WTC11 (cell line): Measurements from ENCODE around the gene LARGE1. TPM values are rescaled to one million over a fixed set of nuclear protein-coding genes. Genes with fewer than 3 reads are reported as not detected.

Experiments
- ATAC-seq: fragments of 200-7000 bp; cut with Tn5 transposase; 2 replicates; pipeline ENCODE4 v1.10.0; 2021; ENCODE audit warnings: mild to moderate bottlenecking, moderate library complexity
- CTCF ChIA-PET: fragments of 300-600 bp; sonication (Branson Sonifier 250); formaldehyde crosslinking; loops from one replicate; lab custom pipeline; 2021; ENCODE audit warnings: antibody characterized with exemption; lab: Charles Lee
- POLR2A ChIA-PET: fragments of 350-600 bp; sonication (Branson Sonifier 250); formaldehyde crosslinking; loops from one replicate; lab custom pipeline; 2021; ENCODE audit warnings: antibody characterized with exemption; lab: Charles Lee
- DNase-seq: peaks from one replicate; pipeline ENCODE4 v3.0.0; 2021; ENCODE audit warnings: low spot score
- H3K27ac Mint-ChIP-seq: 2 replicates; pipeline ENCODE4 v1.8.0; 2021; ENCODE audit warnings: mixed read lengths
- H3K27me3 Mint-ChIP-seq: 2 replicates; pipeline ENCODE4 v1.8.0; 2021; ENCODE audit warnings: low read depth, mild to moderate bottlenecking, moderate library complexity, mixed read lengths
- H3K36me3 Mint-ChIP-seq: 2 replicates; pipeline ENCODE4 v1.8.0; 2021; ENCODE audit warnings: mixed read lengths
- H3K4me1 Mint-ChIP-seq: 2 replicates; pipeline ENCODE4 v1.8.0; 2022; ENCODE audit warnings: mixed read lengths
- H3K4me3 Mint-ChIP-seq: 2 replicates; pipeline ENCODE4 v1.8.0; 2021; ENCODE audit warnings: mild to moderate bottlenecking, moderate library complexity, mixed read lengths
- H3K9me3 Mint-ChIP-seq: 2 replicates; pipeline ENCODE4 v1.8.0; 2021; ENCODE audit warnings: mixed read lengths
- CREM ChIP-seq: sonication (generic); formaldehyde crosslinking; IDR thresholded peaks from 2 replicates; pipeline ENCODE4 v1.8.1; 2022; ENCODE audit warnings: mild to moderate bottlenecking, missing genetic modification reagents, moderate library complexity
- ELF4 ChIP-seq: sonication (generic); formaldehyde crosslinking; IDR thresholded peaks from 2 replicates; pipeline ENCODE4 v1.8.1; 2022; ENCODE audit warnings: low read depth, mild to moderate bottlenecking, moderate library complexity, missing genetic modification reagents
- ETV6 ChIP-seq: sonication (generic); formaldehyde crosslinking; IDR thresholded peaks from 2 replicates; pipeline ENCODE4 v1.8.1; 2022; ENCODE audit warnings: mild to moderate bottlenecking, missing genetic modification reagents
- JAZF1 ChIP-seq: fragments of 250-450 bp; sonication (Bioruptor Pico); IDR thresholded peaks from 2 replicates; pipeline ENCODE4 v1.9.0; 2021; ENCODE audit warnings: moderate library complexity, mild to moderate bottlenecking, inconsistent platforms
- MAX ChIP-seq: sonication (generic); formaldehyde crosslinking; IDR thresholded peaks from 2 replicates; pipeline ENCODE4 v1.8.0; 2022; ENCODE audit warnings: mild to moderate bottlenecking, missing genetic modification reagents
- MXD4 ChIP-seq: fragments of 250-450 bp; sonication (Bioruptor Pico); IDR thresholded peaks from 2 replicates; pipeline ENCODE4 v1.8.0; 2021; ENCODE audit warnings: mild to moderate bottlenecking, moderate library complexity, borderline replicate concordance
- NFE2L1 ChIP-seq: sonication (generic); formaldehyde crosslinking; IDR thresholded peaks from 2 replicates; pipeline ENCODE4 v1.8.1; 2023; ENCODE audit warnings: missing genetic modification reagents
- ZBTB43 ChIP-seq: sonication (generic); formaldehyde crosslinking; IDR thresholded peaks from 2 replicates; pipeline ENCODE4 v1.8.1; 2023; ENCODE audit warnings: mild to moderate bottlenecking, missing genetic modification reagents
- ZNF423 ChIP-seq: fragments of 250-450 bp; sonication (Bioruptor Pico); IDR thresholded peaks from 2 replicates; pipeline ENCODE4 v2.1.2; 2022; ENCODE audit warnings: mild to moderate bottlenecking, moderate library complexity
- ZNF671 ChIP-seq: fragments of 250-450 bp; sonication (Bioruptor Pico); IDR thresholded peaks from 2 replicates; pipeline ENCODE4 v1.8.0; 2021; ENCODE audit warnings: mild to moderate bottlenecking
- ZSCAN18 ChIP-seq: fragments of 250-450 bp; sonication (Bioruptor Pico); IDR thresholded peaks from 2 replicates; pipeline ENCODE4 v2.1.2; 2022; ENCODE audit warnings: mild to moderate bottlenecking, moderate library complexity
- microRNA-seq: library from miRNA; unstranded; fragments of <30 nt; microRNA quantifications from one replicate; pipeline ENCODE4 v1.2.0, GENCODE V29; 2022; ENCODE audit warnings: borderline number of aligned reads
- total RNA-seq: library from RNA; stranded (reverse); gene quantifications from 3 replicates; pipeline ENCODE4 v1.2.3, GENCODE V29; 2021
- TF ChIP-seq, protein P1 (sequence below): fragments of 250-450 bp; sonication (Bioruptor Pico); IDR thresholded peaks from 2 replicates; pipeline ENCODE4 v1.8.0; 2021; ENCODE audit warnings: mild to moderate bottlenecking
- TF ChIP-seq, protein P2 (sequence below): sonication (generic); formaldehyde crosslinking; IDR thresholded peaks from 2 replicates; pipeline ENCODE4 v1.8.1; 2022; ENCODE audit warnings: low read depth, mild to moderate bottlenecking, moderate library complexity, missing genetic modification reagents, borderline replicate concordance

The LARGE1 gene
- total RNA-seq, 1 experiment from 2014 or later: 72.6 TPM

- ChIA-PET POLR2A (no interaction called here), CTCF (no interaction called here)
- TF ChIP-seq ZNF671 (CRISPR knock-in tag) (no peak), NFE2L1 (CRISPR knock-in tag) (no peak), JAZF1 (CRISPR knock-in tag) (no peak), CREM (CRISPR knock-in tag) (no peak), ZSCAN18 (CRISPR knock-in tag) (no peak), ZNF423 (no peak), ETV6 (CRISPR knock-in tag) (no peak), MXD4 (CRISPR knock-in tag) (no peak), ELF4 (CRISPR knock-in tag) (no peak), ZBTB43 (no peak), MAX (no peak)
- TF ChIP-seq, protein P1, sequence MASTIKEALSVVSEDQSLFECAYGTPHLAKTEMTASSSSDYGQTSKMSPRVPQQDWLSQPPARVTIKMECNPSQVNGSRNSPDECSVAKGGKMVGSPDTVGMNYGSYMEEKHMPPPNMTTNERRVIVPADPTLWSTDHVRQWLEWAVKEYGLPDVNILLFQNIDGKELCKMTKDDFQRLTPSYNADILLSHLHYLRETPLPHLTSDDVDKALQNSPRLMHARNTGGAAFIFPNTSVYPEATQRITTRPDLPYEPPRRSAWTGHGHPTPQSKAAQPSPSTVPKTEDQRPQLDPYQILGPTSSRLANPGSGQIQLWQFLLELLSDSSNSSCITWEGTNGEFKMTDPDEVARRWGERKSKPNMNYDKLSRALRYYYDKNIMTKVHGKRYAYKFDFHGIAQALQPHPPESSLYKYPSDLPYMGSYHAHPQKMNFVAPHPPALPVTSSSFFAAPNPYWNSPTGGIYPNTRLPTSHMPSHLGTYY (CRISPR knock-in tag): no peak
- TF ChIP-seq, protein P2, sequence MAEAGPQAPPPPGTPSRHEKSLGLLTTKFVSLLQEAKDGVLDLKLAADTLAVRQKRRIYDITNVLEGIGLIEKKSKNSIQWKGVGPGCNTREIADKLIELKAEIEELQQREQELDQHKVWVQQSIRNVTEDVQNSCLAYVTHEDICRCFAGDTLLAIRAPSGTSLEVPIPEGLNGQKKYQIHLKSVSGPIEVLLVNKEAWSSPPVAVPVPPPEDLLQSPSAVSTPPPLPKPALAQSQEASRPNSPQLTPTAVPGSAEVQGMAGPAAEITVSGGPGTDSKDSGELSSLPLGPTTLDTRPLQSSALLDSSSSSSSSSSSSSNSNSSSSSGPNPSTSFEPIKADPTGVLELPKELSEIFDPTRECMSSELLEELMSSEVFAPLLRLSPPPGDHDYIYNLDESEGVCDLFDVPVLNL (CRISPR knock-in tag): no peak
- peaks cover 9% of the 10 kb centered on the region; the same call in 1 of the 2 replicates for H3K4me1 Mint-ChIP-seq
- peaks cover 11% of the 10 kb centered on the region for H3K27me3 Mint-ChIP-seq
- H3K36me3 Mint-ChIP-seq: peaks cover 22% of the 10 kb centered on the region
- peaks cover 31% of the 10 kb centered on the region for H3K9me3 Mint-ChIP-seq
- no peak for ATAC-seq
- DNase-seq: no peak
- H3K27ac Mint-ChIP-seq: no peak overlapping the region
- H3K4me3 Mint-ChIP-seq: no peak overlapping the region
Observed at GRCh38 chr22:33224841-33225240, 695.4 kb downstream of the LARGE1 start.

Small RNA genes lying within 50 kb of the gene (microRNA-seq; reads per million reads assigned to microRNA genes)
- not detected for gene MIR4764
